ENCODE results near the gene LTC4S.

The LTC4S gene

GRCh38 chr5:179795863-179796833 is 2.4 kb downstream of the LTC4S start:
- no peak for DNase-seq (ENCODE audit: low spot score)

GRCh38 chr5:179796877-179797608 is 3.3 kb downstream of the LTC4S start:
- DNase-seq (ENCODE audit: low spot score): no peak

GRCh38 chr5:179797741-179798140 is 4.0 kb downstream of the LTC4S start:
- no peak for DNase-seq (ENCODE audit: low spot score)

GRCh38 chr5:179798144-179798770 is 4.5 kb downstream of the LTC4S start:
- no peak for DNase-seq (ENCODE audit: low spot score)

- DNase-seq (ENCODE audit: low spot score): no peak
These were observed 5.2 kb downstream of the LTC4S start for GRCh38 chr5:179798771-179799643.

GRCh38 chr5:179799644-179799973 is 5.8 kb downstream of the LTC4S start:
- no peak for DNase-seq (ENCODE audit: low spot score)

- no peak for DNase-seq (ENCODE audit: low spot score)
These were observed 6.4 kb downstream of the LTC4S start for GRCh38 chr5:179800071-179800695.

GRCh38 chr5:179800696-179801201 is 7.0 kb downstream of the LTC4S start:
- DNase-seq (ENCODE audit: low spot score): no peak

GRCh38 chr5:179801304-179802206 is 7.8 kb downstream of the LTC4S start:
- no peak for DNase-seq (ENCODE audit: low spot score)

GRCh38 chr5:179802207-179802883 is 8.6 kb downstream of the LTC4S start:
- DNase-seq (ENCODE audit: low spot score): no peak

GRCh38 chr5:179802950-179803562 is 9.3 kb downstream of the LTC4S start:
- no peak for DNase-seq (ENCODE audit: low spot score)

- DNase-seq (ENCODE audit: low spot score): no peak
These were observed 10.1 kb downstream of the LTC4S start for GRCh38 chr5:179803651-179804554.

GRCh38 chr5:179804555-179804947 is 10.8 kb downstream of the LTC4S start:
- DNase-seq (ENCODE audit: low spot score): no peak

- DNase-seq (ENCODE audit: low spot score): no peak
These were observed 11.3 kb downstream of the LTC4S start for GRCh38 chr5:179805070-179805528.

- no peak for DNase-seq (ENCODE audit: low spot score)
These were observed 11.9 kb downstream of the LTC4S start for GRCh38 chr5:179805529-179806249.

GRCh38 chr5:179806250-179807048 is 12.7 kb downstream of the LTC4S start, which contains the start of gene MGAT4B:
MGAT4B (minus strand) TSS chr5:179806866; CDS start chr5:179806583, 283 bp downstream.
- DNase-seq (ENCODE audit: low spot score): no peak
